Sigmoid colon (tissue), 7 donors: Measurements from ENCODE around the gene CFAP210. TPM values are rescaled to one million over a fixed set of nuclear protein-coding genes. Genes with fewer than 3 reads are reported as not detected.

Experiments
- DNase-seq: peaks from one replicate; pipeline ENCODE4 v3.0.0-alpha.2; 2019
- H3K27ac ChIP-seq, 4 donors: fragments of 200-600 bp; sonication (generic); one replicate each; pipeline ENCODE4 v1.5.1; 2016 to 2019; ENCODE audit warnings: mild to moderate bottlenecking in 1 of 4
- H3K27me3 ChIP-seq, 3 donors: fragments of 200-600 bp; sonication (generic); one replicate each; pipeline ENCODE4 v1.5.1; 2019; ENCODE audit warnings: mild to moderate bottlenecking in 1 of 3
- H3K36me3 ChIP-seq, 4 donors: fragments of 200-600 bp; sonication (generic); one replicate each; pipeline ENCODE4 v1.5.1; 2016 to 2019
- H3K4me1 ChIP-seq, 4 donors: fragments of 200-600 bp; sonication (generic); one replicate each; pipeline ENCODE4 v1.5.1; 2017 to 2019
- H3K4me3 ChIP-seq, 4 donors: fragments of 200-600 bp; sonication (generic); one replicate each; pipeline ENCODE4 v1.5.1; 2017 to 2019; ENCODE audit warnings: mild to moderate bottlenecking in 2 of 4, moderate library complexity in 1 of 4
- H3K9me3 ChIP-seq, 4 donors: fragments of 200-600 bp in 3 of 4; sonication (generic) in 3 of 4; one replicate each; pipeline versions ENCODE4 v1.5.1 to v1.6.1; 2013 to 2019
- EP300 ChIP-seq, 4 donors: sonication (generic); formaldehyde crosslinking; IDR thresholded peaks; one replicate each; pipeline ENCODE4 v1.6.1; 2017; ENCODE audit warnings: antibody characterized with exemption in 4 of 4
- POLR2A ChIP-seq, 2 donors: fragments of 450-650 bp; IDR thresholded peaks; one replicate each; pipeline ENCODE4 v1.6.1; 2016; ENCODE audit warnings: antibody characterized with exemption in 2 of 2, mild to moderate bottlenecking in 2 of 2, moderate library complexity in 2 of 2
- POLR2AphosphoS5 ChIP-seq, 4 donors: sonication (generic); formaldehyde crosslinking; IDR thresholded peaks; one replicate each; pipeline ENCODE4 v1.6.1; 2017; ENCODE audit warnings: antibody characterized with exemption in 4 of 4
- WGBS, 2 donors: extraction: QIAGEN DNeasy Blood & Tissue Kit; methylation state at CpG; one replicate each; pipeline ENCODE4 v1.1.7; 2013; 5-methylcytosine and 5-hydroxymethylcytosine counted together
- intact Hi-C: fragments of 100-400 bp; cut with DNase I; formaldehyde crosslinking; loops from one replicate; pipeline ENCODE4 v1.15.1; 2023
- polyA plus RNA-seq, 3 donors: library from polyadenylated mRNA; stranded (reverse); fragments of 200-250 nt; gene quantifications; one replicate each; pipeline ENCODE4 v1.2.3, GENCODE V29; 2013
- total RNA-seq, 4 donors: library from RNA; depleted of rRNA; stranded (reverse); fragments of >200 nt; gene quantifications; one replicate each; pipeline ENCODE4 v1.1.0, GENCODE V29; 2016
- TF ChIP-seq, protein P1 (sequence below), 4 experiments: fragments of 450-650 bp in 3 of 4; fragments of 200-600 bp in 1 of 4; IDR thresholded peaks; one replicate each; pipeline ENCODE4 v1.5.1; 2016 to 2019; ENCODE audit warnings: antibody characterized with exemption in 4 of 4, mild to moderate bottlenecking in 3 of 4, moderate library complexity in 2 of 4
- donor health status: healthy with polysubstance abuse.
- donor health status: Bipolar disorder and iron deficiency.
- donor health status: healthy.

Gene CFAP210
- total and polyA plus RNA-seq, 7 donors: 0.04 TPM; not detected in 6

DNA sequence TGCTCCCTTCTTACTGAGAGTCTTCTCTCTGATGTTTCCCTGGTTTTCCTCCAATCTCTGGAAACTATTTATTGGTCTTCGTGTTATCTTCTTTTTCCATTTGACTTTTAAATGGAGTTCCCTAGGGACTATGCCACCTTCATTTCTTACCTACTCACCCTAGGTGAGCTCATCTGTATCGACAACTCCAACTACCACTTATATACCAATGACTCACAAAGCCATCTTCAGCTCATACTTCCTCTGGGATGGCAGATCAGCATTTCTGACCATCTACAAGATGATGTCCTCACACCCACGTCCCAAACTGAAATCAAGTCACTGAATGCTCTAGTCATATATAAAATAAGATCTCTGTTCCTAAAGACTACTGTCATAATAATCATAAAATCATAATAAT, 40.6 kb downstream of the CFAP210 start:
- Histone ChIP-seq H3K4me3 (no peak overlapping the region), H3K27me3 (peaks cover 0 to 11% (median 0%) of the 10 kb centered on the region in 3 donors), H3K27ac (no peak overlapping the region), H3K9me3 (no peaks in the 10 kb centered on the region), H3K36me3 (no peaks in the 10 kb centered on the region), H3K4me1 (no peaks in the 10 kb centered on the region)
- DNase-seq: no peak
- WGBS, 2 donors: 58 to 84% methylated on average over 3 of the region's 3 CpGs
- intact Hi-C loops: no loop called here
- TF ChIP-seq, protein P1, sequence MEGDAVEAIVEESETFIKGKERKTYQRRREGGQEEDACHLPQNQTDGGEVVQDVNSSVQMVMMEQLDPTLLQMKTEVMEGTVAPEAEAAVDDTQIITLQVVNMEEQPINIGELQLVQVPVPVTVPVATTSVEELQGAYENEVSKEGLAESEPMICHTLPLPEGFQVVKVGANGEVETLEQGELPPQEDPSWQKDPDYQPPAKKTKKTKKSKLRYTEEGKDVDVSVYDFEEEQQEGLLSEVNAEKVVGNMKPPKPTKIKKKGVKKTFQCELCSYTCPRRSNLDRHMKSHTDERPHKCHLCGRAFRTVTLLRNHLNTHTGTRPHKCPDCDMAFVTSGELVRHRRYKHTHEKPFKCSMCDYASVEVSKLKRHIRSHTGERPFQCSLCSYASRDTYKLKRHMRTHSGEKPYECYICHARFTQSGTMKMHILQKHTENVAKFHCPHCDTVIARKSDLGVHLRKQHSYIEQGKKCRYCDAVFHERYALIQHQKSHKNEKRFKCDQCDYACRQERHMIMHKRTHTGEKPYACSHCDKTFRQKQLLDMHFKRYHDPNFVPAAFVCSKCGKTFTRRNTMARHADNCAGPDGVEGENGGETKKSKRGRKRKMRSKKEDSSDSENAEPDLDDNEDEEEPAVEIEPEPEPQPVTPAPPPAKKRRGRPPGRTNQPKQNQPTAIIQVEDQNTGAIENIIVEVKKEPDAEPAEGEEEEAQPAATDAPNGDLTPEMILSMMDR (IDR thresholded peaks at IDR 0.05): no peak
- TF ChIP-seq EP300 (IDR thresholded peaks at IDR 0.05) (no peak), POLR2A (IDR thresholded peaks at IDR 0.05) (no peak), POLR2AphosphoS5 (IDR thresholded peaks at IDR 0.05) (no peak)

DNA sequence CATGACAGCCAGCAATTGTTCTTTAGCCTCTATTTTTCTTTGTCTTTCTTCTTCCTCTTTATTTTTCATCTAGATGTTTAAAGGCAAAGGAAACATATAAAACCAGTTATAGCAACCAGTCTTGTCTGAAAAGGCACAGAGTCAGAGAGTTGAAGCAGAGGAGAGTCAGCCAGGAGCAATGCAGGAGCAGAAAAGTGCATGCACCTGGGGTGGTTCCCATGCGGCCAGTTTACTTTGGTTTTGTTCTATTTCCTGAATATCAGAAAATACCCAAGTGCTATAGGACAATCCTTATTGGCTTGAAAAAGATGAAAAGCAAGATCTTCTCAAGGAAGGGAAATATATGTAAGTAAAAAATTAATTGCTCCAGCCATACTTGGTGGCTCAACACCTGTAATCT, 44.9 kb downstream of the CFAP210 start:
- 46 to 64% methylated on average over 1 of the region's 1 CpG for WGBS, 2 donors
- DNase-seq: no peak
- H3K27me3 ChIP-seq: peaks cover 0 to 3% (median 0%) of the 10 kb centered on the region in 3 donors
- no peak overlapping the region for H3K4me3 ChIP-seq
- H3K36me3 ChIP-seq: no peaks in the 10 kb centered on the region
- intact Hi-C loops: no loop called here
- no peak for TF ChIP-seq EP300 (IDR thresholded peaks at IDR 0.05)
- no peak for TF ChIP-seq POLR2A (IDR thresholded peaks at IDR 0.05)
- TF ChIP-seq POLR2AphosphoS5 (IDR thresholded peaks at IDR 0.05): no peak
- TF ChIP-seq, protein P1 (IDR thresholded peaks at IDR 0.05): no peak
- no peaks in the 10 kb centered on the region for H3K4me1 ChIP-seq
- no peak overlapping the region for H3K27ac ChIP-seq
- no peaks in the 10 kb centered on the region for H3K9me3 ChIP-seq

- no peaks in the 10 kb centered on the region for H3K36me3 ChIP-seq
These were observed 46.7 kb downstream of the CFAP210 start for GRCh38 chr2:169647496-169647895.

DNA sequence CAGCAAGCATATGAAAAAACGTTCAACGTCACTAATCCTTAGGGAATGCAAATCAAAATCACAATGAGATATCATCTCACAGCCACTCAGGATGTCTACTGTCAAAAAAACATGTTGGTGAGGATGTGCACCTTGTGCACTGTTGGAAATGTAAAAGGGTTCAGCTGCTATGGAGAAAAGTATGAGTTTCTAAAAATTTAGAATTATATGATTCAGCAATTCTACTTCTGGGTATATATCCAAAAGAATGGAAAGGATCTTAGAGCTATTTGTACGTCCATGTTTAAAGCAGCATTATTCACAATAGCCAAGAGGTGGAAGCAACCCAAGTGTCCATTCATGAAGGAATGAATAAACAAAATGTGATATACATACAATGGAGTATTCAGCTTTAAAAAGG, 50.0 kb downstream of the CFAP210 start:
- H3K36me3 ChIP-seq: no peaks in the 10 kb centered on the region
- intact Hi-C loops: no loop called here
- no peaks in the 10 kb centered on the region for H3K9me3 ChIP-seq
- 45 to 66% methylated on average over 3 of the region's 3 CpGs for WGBS, 2 donors
- no peak overlapping the region for H3K4me3 ChIP-seq
- H3K4me1 ChIP-seq: no peaks in the 10 kb centered on the region
- H3K27me3 ChIP-seq: no peaks in the 10 kb centered on the region
- TF ChIP-seq, protein P1 (IDR thresholded peaks at IDR 0.05): no peak
- peak in 1 of 4 donors; percentile 11 for TF ChIP-seq POLR2AphosphoS5 (IDR thresholded peaks at IDR 0.05)
- no peak for DNase-seq
- no peak overlapping the region for H3K27ac ChIP-seq

More at GRCh38 chr2:169647496-169647895, 46.7 kb downstream of the CFAP210 start:
- H3K4me1 ChIP-seq: no peaks in the 10 kb centered on the region
- WGBS, 2 donors: 85 to 93% methylated on average over 2 of the region's 2 CpGs
- intact Hi-C loops: no loop called here
- H3K27me3 ChIP-seq: peaks cover 0 to 3% (median 0%) of the 10 kb centered on the region in 3 donors
- no peak for DNase-seq
- no peaks in the 10 kb centered on the region for H3K9me3 ChIP-seq
- H3K27ac ChIP-seq: no peak overlapping the region
- TF ChIP-seq POLR2AphosphoS5 (IDR thresholded peaks at IDR 0.05) (no peak), POLR2A (IDR thresholded peaks at IDR 0.05) (no peak), EP300 (IDR thresholded peaks at IDR 0.05) (no peak)
- TF ChIP-seq, protein P1 (IDR thresholded peaks at IDR 0.05): no peak
- H3K4me3 ChIP-seq: no peak overlapping the region

DNA sequence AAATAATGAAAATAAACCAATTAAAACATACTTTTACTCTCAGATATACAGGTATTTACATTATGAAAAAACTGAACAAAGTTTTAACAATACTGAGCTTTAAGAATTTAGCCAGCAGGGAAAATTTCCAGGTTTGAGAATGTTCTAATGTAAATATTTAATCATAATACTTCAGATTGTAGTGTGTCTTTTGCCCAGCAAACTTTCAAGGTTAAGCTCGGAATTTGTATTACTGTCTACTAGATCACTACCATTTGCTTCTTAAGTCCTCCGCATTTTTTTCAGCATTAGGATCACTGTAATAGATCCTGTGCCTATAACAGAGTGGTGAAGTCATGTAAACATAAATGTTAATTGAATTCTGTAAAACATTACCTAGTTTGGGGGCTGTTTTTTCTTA, 52.7 kb downstream of the CFAP210 start:
- intact Hi-C loops: no loop called here
- 87 to 88% methylated on average over 2 of the region's 2 CpGs for WGBS, 2 donors
- no peaks in the 10 kb centered on the region for H3K9me3 ChIP-seq
- no peak overlapping the region for H3K4me3 ChIP-seq
- TF ChIP-seq POLR2A (IDR thresholded peaks at IDR 0.05) (no peak), POLR2AphosphoS5 (IDR thresholded peaks at IDR 0.05) (no peak), EP300 (IDR thresholded peaks at IDR 0.05) (no peak)
- TF ChIP-seq, protein P1 (IDR thresholded peaks at IDR 0.05): no peak
- no peaks in the 10 kb centered on the region for H3K27me3 ChIP-seq
- peaks cover 0 to 22% (median 6%) of the 10 kb centered on the region in 4 donors for H3K36me3 ChIP-seq
- no peak overlapping the region for H3K27ac ChIP-seq
- no peaks in the 10 kb centered on the region for H3K4me1 ChIP-seq
- no peak for DNase-seq
